SU-DHL-6 (cell line): ENCODE data around the gene CMBL.

Source experiments
- H2AFZ ChIP-seq: fragments of 200-600 bp; sonication (generic); 2 replicates; pipeline ENCODE4 v1.6.1; 2014; ENCODE audit warnings: low read depth, mild to moderate bottlenecking, moderate library complexity, mixed read lengths, antibody characterized with exemption, low read length; ENCODE audit not compliant: severe bottlenecking
- H3F3A ChIP-seq: fragments of 200-600 bp; shearing (Covaris generic); 2 replicates; pipeline ENCODE4 v1.6.0; 2016; ENCODE audit warnings: antibody characterized with exemption, mild to moderate bottlenecking; ENCODE audit not compliant: insufficient read depth
- H3K27ac ChIP-seq: fragments of 200-600 bp; sonication (generic); 2 replicates; pipeline ENCODE4 v1.5.1; 2016; ENCODE audit warnings: low read depth, mild to moderate bottlenecking, low read length, moderate library complexity, mixed read lengths
- H3K27me3 ChIP-seq: fragments of 200-600 bp; sonication (generic), shearing (Covaris generic); 2 replicates; pipeline ENCODE4 v1.6.0; 2014; ENCODE audit warnings: mild to moderate bottlenecking, low read length
- H3K36me3 ChIP-seq: fragments of 200-600 bp; sonication (generic); 2 replicates; pipeline ENCODE4 v1.6.1; 2014; ENCODE audit warnings: mild to moderate bottlenecking, low read length, mixed read lengths
- H3K4me2 ChIP-seq: fragments of 300-600, 200-600 bp; shearing (Covaris generic), sonication (generic); 2 replicates; pipeline ENCODE4 v1.6.0; 2014; ENCODE audit warnings: low read length, low read depth, mild to moderate bottlenecking; ENCODE audit not compliant: poor library complexity, severe bottlenecking
- H3K4me3 ChIP-seq: fragments of 200-600 bp; sonication (generic); 2 replicates; pipeline ENCODE4 v1.5.1; 2014; ENCODE audit warnings: antibody characterized with exemption, low read length, mild to moderate bottlenecking, mixed read lengths; ENCODE audit not compliant: insufficient read depth, poor library complexity, severe bottlenecking
- H3K79me2 ChIP-seq: fragments of 200-600 bp; sonication (generic); 2 replicates; pipeline ENCODE4 v1.6.1; 2014; ENCODE audit warnings: mild to moderate bottlenecking, low read length, moderate library complexity; ENCODE audit not compliant: insufficient read depth
- H3K9ac ChIP-seq: fragments of 200-600 bp; sonication (generic); 2 replicates; pipeline ENCODE4 v1.7.0; 2014; ENCODE audit warnings: mild to moderate bottlenecking, low read length
- H3K9me2 ChIP-seq: fragments of 200-600 bp; sonication (generic); replicated peaks from 2 replicates; pipeline ENCODE4 v1.6.1; 2014; ENCODE audit warnings: low read length; ENCODE audit not compliant: insufficient read depth
- H3K9me3 ChIP-seq: fragments of 200-600 bp; sonication (generic); 2 replicates; pipeline ENCODE4 v1.6.1; 2014; ENCODE audit warnings: low read length, mixed read lengths; ENCODE audit not compliant: insufficient read depth
- H4K20me1 ChIP-seq: fragments of 200-600 bp; sonication (generic); 2 replicates; pipeline ENCODE4 v1.6.1; 2014; ENCODE audit warnings: low read depth, mild to moderate bottlenecking, antibody characterized with exemption, low read length, moderate library complexity, mixed read lengths
- CTCF ChIP-seq: fragments of 200-600 bp; sonication (generic); IDR thresholded peaks from one replicate; pipeline ENCODE4 v1.5.1; 2017; ENCODE audit warnings: antibody characterized with exemption, mild to moderate bottlenecking, low read length, moderate library complexity; ENCODE audit not compliant: insufficient read depth, poor library complexity, severe bottlenecking
- EZH2phosphoT487 ChIP-seq: fragments of 200-600 bp; sonication (generic), shearing (Covaris generic); conservative IDR thresholded peaks from 2 replicates; pipeline ENCODE4 v1.6.1; 2018; ENCODE audit warnings: mild to moderate bottlenecking, antibody characterized with exemption, low read length, moderate library complexity, mixed read lengths

Gene CMBL

GRCh38 chr5:10337986-10338385 lies 30.3 kb upstream of the CMBL start:
- no peak overlapping the region for H3K4me3 ChIP-seq
- no peaks in the 10 kb centered on the region for H4K20me1 ChIP-seq
- H3K27me3 ChIP-seq: no peaks in the 10 kb centered on the region
- no peaks in the 10 kb centered on the region for H3K9me2 ChIP-seq
- no peak overlapping the region for H3K4me2 ChIP-seq
- H3K27ac ChIP-seq: no peak overlapping the region
- no peaks in the 10 kb centered on the region for H3K9me3 ChIP-seq
- H3K36me3 ChIP-seq: no peaks in the 10 kb centered on the region
- H2AFZ ChIP-seq: no peak overlapping the region
- no peak for TF ChIP-seq CTCF
- no peak for TF ChIP-seq EZH2phosphoT487
- no peak overlapping the region for H3K9ac ChIP-seq
- H3F3A ChIP-seq: no peaks in the 10 kb centered on the region
- H3K79me2 ChIP-seq: no peaks in the 10 kb centered on the region

GRCh38 chr5:10337107-10337506 lies 29.4 kb upstream of the CMBL start:
- Histone ChIP-seq H2AFZ (no peak overlapping the region), H3K4me2 (no peak overlapping the region), H3K9me3 (no peaks in the 10 kb centered on the region), H3K27me3 (no peaks in the 10 kb centered on the region), H3K36me3 (no peaks in the 10 kb centered on the region), H3K79me2 (no peaks in the 10 kb centered on the region), H4K20me1 (no peaks in the 10 kb centered on the region), H3K9me2 (no peaks in the 10 kb centered on the region), H3F3A (no peaks in the 10 kb centered on the region), H3K4me3 (no peak overlapping the region), H3K9ac (no peak overlapping the region), H3K27ac (no peak overlapping the region)
- no peak for TF ChIP-seq CTCF
- no peak for TF ChIP-seq EZH2phosphoT487

- Histone ChIP-seq H3K27me3 (no peaks in the 10 kb centered on the region), H3K27ac (no peak overlapping the region), H2AFZ (no peak overlapping the region), H3F3A (no peaks in the 10 kb centered on the region), H3K9me3 (no peaks in the 10 kb centered on the region), H3K9me2 (no peaks in the 10 kb centered on the region), H3K4me2 (no peak overlapping the region), H4K20me1 (no peaks in the 10 kb centered on the region), H3K9ac (no peak overlapping the region), H3K36me3 (no peaks in the 10 kb centered on the region), H3K79me2 (no peaks in the 10 kb centered on the region), H3K4me3 (no peak overlapping the region)
- TF ChIP-seq EZH2phosphoT487 (no peak), CTCF (no peak)
Measured at GRCh38 chr5:10335711-10336470, 28.2 kb upstream of the CMBL start.
